ENCODE measurements around the gene PDE11A. TPM values are rescaled to one million over a fixed set of nuclear protein-coding genes. Genes with fewer than 3 reads are reported as not detected.

Gene PDE11A
- total RNA-seq, 1 donor from 2014 or later: 2.0 TPM

- DNase-seq (ENCODE audit: extremely low spot score, unreplicated experiment): no peak
- TF ChIP-seq, protein P1, sequence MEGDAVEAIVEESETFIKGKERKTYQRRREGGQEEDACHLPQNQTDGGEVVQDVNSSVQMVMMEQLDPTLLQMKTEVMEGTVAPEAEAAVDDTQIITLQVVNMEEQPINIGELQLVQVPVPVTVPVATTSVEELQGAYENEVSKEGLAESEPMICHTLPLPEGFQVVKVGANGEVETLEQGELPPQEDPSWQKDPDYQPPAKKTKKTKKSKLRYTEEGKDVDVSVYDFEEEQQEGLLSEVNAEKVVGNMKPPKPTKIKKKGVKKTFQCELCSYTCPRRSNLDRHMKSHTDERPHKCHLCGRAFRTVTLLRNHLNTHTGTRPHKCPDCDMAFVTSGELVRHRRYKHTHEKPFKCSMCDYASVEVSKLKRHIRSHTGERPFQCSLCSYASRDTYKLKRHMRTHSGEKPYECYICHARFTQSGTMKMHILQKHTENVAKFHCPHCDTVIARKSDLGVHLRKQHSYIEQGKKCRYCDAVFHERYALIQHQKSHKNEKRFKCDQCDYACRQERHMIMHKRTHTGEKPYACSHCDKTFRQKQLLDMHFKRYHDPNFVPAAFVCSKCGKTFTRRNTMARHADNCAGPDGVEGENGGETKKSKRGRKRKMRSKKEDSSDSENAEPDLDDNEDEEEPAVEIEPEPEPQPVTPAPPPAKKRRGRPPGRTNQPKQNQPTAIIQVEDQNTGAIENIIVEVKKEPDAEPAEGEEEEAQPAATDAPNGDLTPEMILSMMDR (conservative IDR thresholded peaks at IDR 0.05): no peak
- Mint-ChIP-seq H3K27ac (no peak overlapping the region), H3K36me3 (no peaks in the 10 kb centered on the region), H3K4me1 (ENCODE audit: unreplicated experiment) (peaks cover 8% of the 10 kb centered on the region), H3K9me3 (no peaks in the 10 kb centered on the region), H3K4me3 (no peak overlapping the region), H3K27me3 (no peaks in the 10 kb centered on the region)
These were observed 66.8 kb downstream of the PDE11A start for GRCh38 chr2:178005756-178006155.

GRCh38 chr2:178002038-178002437 lies 70.5 kb downstream of the PDE11A start:
- H3K27ac Mint-ChIP-seq: no peak overlapping the region
- TF ChIP-seq, protein P1 (conservative IDR thresholded peaks at IDR 0.05): no peak
- no peaks in the 10 kb centered on the region for H3K27me3 Mint-ChIP-seq
- H3K4me3 Mint-ChIP-seq: no peak overlapping the region
- H3K9me3 Mint-ChIP-seq: no peaks in the 10 kb centered on the region
- H3K36me3 Mint-ChIP-seq: no peaks in the 10 kb centered on the region
- no peaks in the 10 kb centered on the region for H3K4me1 Mint-ChIP-seq (ENCODE audit: unreplicated experiment)
- DNase-seq (ENCODE audit: extremely low spot score, unreplicated experiment): no peak

DNA sequence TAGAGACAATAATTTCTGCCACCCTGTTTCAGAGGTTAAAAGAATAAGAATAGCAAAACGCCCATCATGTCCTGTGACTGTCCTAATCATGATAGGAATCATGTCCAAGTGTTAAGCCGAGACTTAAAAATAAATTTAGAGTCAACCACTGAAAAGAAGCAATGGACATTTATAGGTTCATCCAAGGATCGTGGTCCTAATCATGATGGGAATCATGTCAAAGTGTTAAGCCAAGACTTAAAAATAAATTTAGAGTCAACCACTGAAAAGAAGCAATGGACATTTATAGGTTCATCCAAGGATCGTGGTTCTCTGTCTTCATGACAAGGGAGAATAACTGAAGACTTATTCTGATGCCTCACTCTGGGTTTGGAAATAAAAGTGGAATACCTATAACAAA lies 73.6 kb downstream of the PDE11A start:
- no peaks in the 10 kb centered on the region for H3K27me3 Mint-ChIP-seq
- H3K4me3 Mint-ChIP-seq: no peak overlapping the region
- no peak for DNase-seq (ENCODE audit: extremely low spot score, unreplicated experiment)
- H3K27ac Mint-ChIP-seq: no peak overlapping the region
- no peaks in the 10 kb centered on the region for H3K9me3 Mint-ChIP-seq
- TF ChIP-seq, protein P1 (conservative IDR thresholded peaks at IDR 0.05): no peak
- H3K4me1 Mint-ChIP-seq (ENCODE audit: unreplicated experiment): no peaks in the 10 kb centered on the region
- H3K36me3 Mint-ChIP-seq: no peaks in the 10 kb centered on the region

DNA sequence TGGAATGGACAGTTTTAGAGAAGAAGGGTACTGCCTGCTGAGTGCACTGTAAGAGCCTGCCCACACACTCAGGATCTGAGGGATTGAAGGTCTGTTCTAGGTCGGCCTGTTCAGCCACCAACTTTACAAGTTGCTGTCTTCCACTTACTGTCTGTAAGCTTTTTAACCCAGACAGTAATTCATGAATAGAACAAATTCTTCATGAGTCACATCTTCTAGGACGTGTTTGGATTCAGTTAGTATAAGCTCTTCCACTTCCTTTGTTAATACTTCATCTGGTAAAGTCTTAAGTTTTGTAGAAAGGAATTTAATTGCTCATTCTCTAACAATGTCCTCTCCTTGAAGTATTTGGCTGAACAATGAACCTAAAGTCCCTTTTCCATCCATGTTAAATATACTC lies 74.6 kb downstream of the PDE11A start:
- H3K36me3 Mint-ChIP-seq: no peaks in the 10 kb centered on the region
- DNase-seq (ENCODE audit: extremely low spot score, unreplicated experiment): no peak
- TF ChIP-seq, protein P1 (conservative IDR thresholded peaks at IDR 0.05): no peak
- no peak overlapping the region for H3K27ac Mint-ChIP-seq
- no peaks in the 10 kb centered on the region for H3K27me3 Mint-ChIP-seq
- H3K4me1 Mint-ChIP-seq (ENCODE audit: unreplicated experiment): no peaks in the 10 kb centered on the region
- H3K9me3 Mint-ChIP-seq: no peaks in the 10 kb centered on the region
- H3K4me3 Mint-ChIP-seq: no peak overlapping the region

GRCh38 chr2:177992992-177993391 lies 79.6 kb downstream of the PDE11A start:
- no peak for DNase-seq (ENCODE audit: extremely low spot score, unreplicated experiment)
- Mint-ChIP-seq H3K36me3 (no peaks in the 10 kb centered on the region), H3K9me3 (no peaks in the 10 kb centered on the region), H3K27ac (no peak overlapping the region), H3K4me1 (ENCODE audit: unreplicated experiment) (no peaks in the 10 kb centered on the region), H3K27me3 (no peaks in the 10 kb centered on the region), H3K4me3 (no peak overlapping the region)
- TF ChIP-seq, protein P1 (conservative IDR thresholded peaks at IDR 0.05): no peak

Measured in type B pancreatic cell (in vitro differentiated cells).